Esophagus mucosa (tissue), 1 donor: ENCODE measurements around the gene OR2M4. TPM values are rescaled to one million over a fixed set of nuclear protein-coding genes. Genes with fewer than 3 reads are reported as not detected.
"Not testable (repeated sequence)": the region's sequence is repeated elsewhere in the genome, so short reads cannot be mapped to it uniquely, and the experiment has no call there.

Experiments used
- ATAC-seq: fragments of 200-7000 bp; cut with Tn5 transposase; one replicate; pipeline ENCODE4 v1.9.1; 2020
- total RNA-seq: library from RNA; stranded (reverse); gene quantifications from one replicate; pipeline ENCODE4 v1.2.4, GENCODE V29; 2023
- donor health status: DM: yes; HTN: yes; CAD: no.

Gene OR2M4
- not detected for total RNA-seq

- no peak for ATAC-seq
These were observed at the start of gene OR2M4 for GRCh38 chr1:248231117-248231516. Gene OR2M4 (plus strand): TSS chr1:248231417. CDS start chr1:248238929, 7,512 bp downstream.

- no peak for ATAC-seq
These were observed 47.2 kb upstream of the OR2M4 start for GRCh38 chr1:248183996-248184395.

- ATAC-seq, result no peak
These were observed 43.9 kb upstream of the OR2M4 start for GRCh38 chr1:248187363-248187762.

- no peak for ATAC-seq
These were observed 42.2 kb upstream of the OR2M4 start for GRCh38 chr1:248189026-248189425.

- ATAC-seq, result no peak
These were observed 37.1 kb upstream of the OR2M4 start for GRCh38 chr1:248194117-248194516.

- ATAC-seq, result no peak
These were observed 34.3 kb upstream of the OR2M4 start, which contains the start of gene OR2M3 for GRCh38 chr1:248196965-248197364. Gene OR2M3 (plus strand): TSS chr1:248197265. CDS start chr1:248203068, 5,803 bp downstream.

- no peak for ATAC-seq
These were observed 15.3 kb upstream of the OR2M4 start for GRCh38 chr1:248215880-248216279.

- ATAC-seq, result no peak
These were observed 5.7 kb upstream of the OR2M4 start for GRCh38 chr1:248225537-248225936.

- ATAC-seq, result no peak
These were observed 1.8 kb upstream of the OR2M4 start for GRCh38 chr1:248229360-248229908.

GRCh38 chr1:248239478-248239877, 8.3 kb downstream of the OR2M4 start:
- no peak for ATAC-seq

GRCh38 chr1:248243204-248243603, 12.0 kb downstream of the OR2M4 start:
- ATAC-seq, result no peak

GRCh38 chr1:248259309-248259708, 28.1 kb downstream of the OR2M4 start:
- not testable (repeated sequence) for ATAC-seq

GRCh38 chr1:248268178-248268577, 37.0 kb downstream of the OR2M4 start:
- ATAC-seq, result no peak

- not testable (repeated sequence) for ATAC-seq
These were observed 42.0 kb downstream of the OR2M4 start for GRCh38 chr1:248273225-248273624.

GRCh38 chr1:248277876-248278275, 46.7 kb downstream of the OR2M4 start, which contains the start of gene OR2T33:
Gene OR2T33 (minus strand): TSS chr1:248277976. CDS start chr1:248273814, 4,162 bp downstream.
- no peak for ATAC-seq

- ATAC-seq, result no peak
These were observed 57.2 kb downstream of the OR2M4 start for GRCh38 chr1:248288391-248288790.

Other genes with a start within 250 kb of the OR2M4 start
- not detected for gene OR2L5, start 217.8 kb upstream of the OR2M4 start, total RNA-seq
- not detected for gene OR2L2, start 201.3 kb upstream of the OR2M4 start, total RNA-seq
- not detected for gene OR2L3, start 184.6 kb upstream of the OR2M4 start, total RNA-seq
- gene OR2L13, start 136.2 kb upstream of the OR2M4 start, total RNA-seq, result not detected
- not detected for gene OR2M5, start 86.3 kb upstream of the OR2M4 start, total RNA-seq
- not detected for gene OR2M2, start 56.6 kb upstream of the OR2M4 start, total RNA-seq
- gene OR2M3, start 34.2 kb upstream of the OR2M4 start, total RNA-seq, result not detected
- gene OR2T33, start 46.6 kb downstream of the OR2M4 start, total RNA-seq, result not detected
- gene OR2T12, start 72.0 kb downstream of the OR2M4 start, total RNA-seq, result not detected
- not detected for gene OR2M7, start 93.2 kb downstream of the OR2M4 start, total RNA-seq
- not detected for gene OR14C36, start 117.4 kb downstream of the OR2M4 start, total RNA-seq
- gene OR2T4, start 130.2 kb downstream of the OR2M4 start, total RNA-seq, result not detected
- gene OR2T6, start 144.3 kb downstream of the OR2M4 start, total RNA-seq, result not detected
- gene OR2T1, start 171.6 kb downstream of the OR2M4 start, total RNA-seq, result not detected
- gene OR2T2, start 214.2 kb downstream of the OR2M4 start, total RNA-seq, result not detected
- not detected for gene OR2T3, start 241.9 kb downstream of the OR2M4 start, total RNA-seq